Panc1 (cell line): Measurements from ENCODE around the gene TBC1D2B. TPM values are rescaled to one million over a fixed set of nuclear protein-coding genes. Genes with fewer than 3 reads are reported as not detected.

Source experiments
- ATAC-seq: fragments of 200-7000 bp; cut with Tn5 transposase; 2 replicates; pipeline ENCODE4 v1.9.1; 2020; ENCODE audit warnings: mild to moderate bottlenecking, moderate library complexity
- BruUV-seq: library from RNA; stranded (reverse); fragments of 400-500 nt; replicated peaks from 2 replicates; lab custom pipeline; 2021; lab: Mats Ljungman, UMichigan
- CTCF ChIA-PET: fragments of 300-600 bp; sonication (Branson Sonifier 250); formaldehyde crosslinking; loops from one replicate; lab custom pipeline; 2022; ENCODE audit warnings: antibody characterized with exemption; lab: Charles Lee
- POLR2A ChIA-PET: fragments of 300-600 bp; sonication (Branson Sonifier 250); formaldehyde crosslinking; loops from one replicate; lab custom pipeline; 2022; ENCODE audit warnings: antibody characterized with exemption; lab: Charles Lee
- DNase-seq: peaks from one replicate; pipeline ENCODE4 v3.0.0-alpha.2; 2010; ENCODE audit warnings: low read depth, low spot score
- H3K27ac ChIP-seq: 2 replicates; pipeline ENCODE4 v1.5.1; 2011; ENCODE audit warnings: mild to moderate bottlenecking, low read length, inconsistent platforms
- H3K27me3 ChIP-seq: fragments of 200-500 bp; sonication (Bioruptor generic); 2 replicates; pipeline ENCODE4 v1.6.0; 2014; ENCODE audit warnings: low read length, inconsistent platforms; ENCODE audit not compliant: control insufficient read depth, insufficient read depth
- H3K36me3 ChIP-seq: fragments of 200-500 bp; sonication (Bioruptor generic); 2 replicates; pipeline ENCODE4 v1.5.1; 2014; ENCODE audit warnings: inconsistent platforms, mild to moderate bottlenecking, low read length, moderate library complexity; ENCODE audit not compliant: control insufficient read depth, insufficient read depth
- H3K4me1 ChIP-seq: 2 replicates; pipeline ENCODE4 v1.5.1; 2011; ENCODE audit warnings: inconsistent platforms, mild to moderate bottlenecking, low read length, moderate library complexity; ENCODE audit not compliant: control insufficient read depth, insufficient read depth
- H3K4me3 ChIP-seq, 2 experiments: 2 replicates each; pipeline ENCODE4 v1.5.1; 2011 to 2012; ENCODE audit warnings: low read depth in 2 of 2, low read length in 2 of 2, mild to moderate bottlenecking in 2 of 2, inconsistent platforms in 1 of 2, moderate library complexity in 1 of 2
- H3K9me3 ChIP-seq: fragments of 200-500 bp; sonication (Bioruptor generic); 2 replicates; pipeline ENCODE4 v1.5.1; 2014; ENCODE audit warnings: low read depth, mild to moderate bottlenecking, inconsistent platforms, low read length, moderate library complexity; ENCODE audit not compliant: control insufficient read depth, insufficient read depth
- POLR2AphosphoS5 ChIP-seq: IDR thresholded peaks from 2 replicates; pipeline ENCODE4 v1.6.1; 2012; ENCODE audit warnings: mild to moderate bottlenecking, low read depth, low read length, moderate library complexity
- SIN3A ChIP-seq: IDR thresholded peaks from 2 replicates; pipeline ENCODE4 v1.6.1; 2012; ENCODE audit warnings: low read depth, mild to moderate bottlenecking, low read length, moderate library complexity, borderline replicate concordance; ENCODE audit not compliant: insufficient read depth
- TCF7L2 ChIP-seq: IDR thresholded peaks from 2 replicates; pipeline ENCODE4 v1.6.1; 2011; ENCODE audit warnings: mild to moderate bottlenecking, low read depth, low read length, inconsistent platforms
- in situ Hi-C: cut with HindIII; loops from 2 replicates; pipeline ENCODE4 v1.10.0; 2016; ENCODE audit warnings: low sequenced_read_pairs, low pct_unique_long_range_greater_than_20kb
- intact Hi-C: fragments of 100-400 bp; cut with micrococcal nuclease; formaldehyde crosslinking; loops from one replicate; pipeline ENCODE4 v1.10.0; 2022; ENCODE audit not compliant: unreplicated experiment
- total RNA-seq: library from RNA; stranded (reverse); gene quantifications from one replicate; pipeline ENCODE4 v1.2.1, GENCODE V29; 2021; ENCODE audit not compliant: unreplicated experiment
- TF ChIP-seq, protein P1 (sequence below): fragments of 450-650 bp; IDR thresholded peaks from 2 replicates; pipeline ENCODE4 v1.5.1; 2017; ENCODE audit warnings: mild to moderate bottlenecking
- TF ChIP-seq, protein P2 (sequence below), 2 experiments: IDR thresholded peaks; 2 replicates each; pipeline ENCODE4 v1.6.1; 2011 to 2012; ENCODE audit warnings: low read depth in 2 of 2, control low read depth in 1 of 2, low read length in 1 of 2, mild to moderate bottlenecking in 1 of 2, moderate library complexity in 1 of 2; ENCODE audit not compliant: insufficient read depth in 1 of 2

TBC1D2B gene
- total RNA-seq, 1 experiment from 2014 or later = 59.3 TPM

DNA sequence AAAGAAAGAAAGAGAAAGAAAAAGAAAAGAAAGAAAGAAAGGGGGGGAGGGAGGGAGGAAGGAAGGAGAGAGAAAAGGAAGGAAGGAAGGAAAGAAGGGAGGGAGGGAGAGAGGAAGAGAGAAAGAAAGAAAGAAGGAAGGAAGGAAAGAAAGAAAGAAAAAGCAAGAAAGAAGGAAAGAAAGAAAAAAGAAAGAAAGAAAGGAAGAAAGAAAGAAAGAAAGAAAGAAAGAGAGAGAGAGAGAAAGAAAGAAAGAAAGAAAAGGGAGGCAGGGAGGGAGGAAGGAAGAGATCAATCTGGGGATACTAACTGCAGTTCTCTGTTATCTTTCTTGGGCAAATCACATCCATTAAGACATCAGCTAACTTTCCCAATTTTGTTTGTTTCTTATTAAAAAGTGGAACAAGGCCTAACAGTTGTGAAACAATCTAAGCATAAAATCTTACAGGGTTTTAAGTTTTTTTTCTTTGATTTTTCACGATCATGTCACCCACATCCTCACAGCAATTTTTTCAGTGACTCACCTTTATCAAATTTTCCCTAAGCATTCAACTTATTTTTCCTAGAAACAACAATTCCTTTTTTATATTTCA is 36.8 kb downstream of the TBC1D2B start:
- DNase-seq (no peak), ATAC-seq (no peak)
- ChIA-PET CTCF (no interaction called here), POLR2A (no interaction called here)
- BruUV-seq = no TSS peak
- TF ChIP-seq SIN3A (no peak), TCF7L2 (no peak), POLR2AphosphoS5 (no peak)
- TF ChIP-seq, protein P1, sequence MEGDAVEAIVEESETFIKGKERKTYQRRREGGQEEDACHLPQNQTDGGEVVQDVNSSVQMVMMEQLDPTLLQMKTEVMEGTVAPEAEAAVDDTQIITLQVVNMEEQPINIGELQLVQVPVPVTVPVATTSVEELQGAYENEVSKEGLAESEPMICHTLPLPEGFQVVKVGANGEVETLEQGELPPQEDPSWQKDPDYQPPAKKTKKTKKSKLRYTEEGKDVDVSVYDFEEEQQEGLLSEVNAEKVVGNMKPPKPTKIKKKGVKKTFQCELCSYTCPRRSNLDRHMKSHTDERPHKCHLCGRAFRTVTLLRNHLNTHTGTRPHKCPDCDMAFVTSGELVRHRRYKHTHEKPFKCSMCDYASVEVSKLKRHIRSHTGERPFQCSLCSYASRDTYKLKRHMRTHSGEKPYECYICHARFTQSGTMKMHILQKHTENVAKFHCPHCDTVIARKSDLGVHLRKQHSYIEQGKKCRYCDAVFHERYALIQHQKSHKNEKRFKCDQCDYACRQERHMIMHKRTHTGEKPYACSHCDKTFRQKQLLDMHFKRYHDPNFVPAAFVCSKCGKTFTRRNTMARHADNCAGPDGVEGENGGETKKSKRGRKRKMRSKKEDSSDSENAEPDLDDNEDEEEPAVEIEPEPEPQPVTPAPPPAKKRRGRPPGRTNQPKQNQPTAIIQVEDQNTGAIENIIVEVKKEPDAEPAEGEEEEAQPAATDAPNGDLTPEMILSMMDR = no peak
- TF ChIP-seq, protein P2, sequence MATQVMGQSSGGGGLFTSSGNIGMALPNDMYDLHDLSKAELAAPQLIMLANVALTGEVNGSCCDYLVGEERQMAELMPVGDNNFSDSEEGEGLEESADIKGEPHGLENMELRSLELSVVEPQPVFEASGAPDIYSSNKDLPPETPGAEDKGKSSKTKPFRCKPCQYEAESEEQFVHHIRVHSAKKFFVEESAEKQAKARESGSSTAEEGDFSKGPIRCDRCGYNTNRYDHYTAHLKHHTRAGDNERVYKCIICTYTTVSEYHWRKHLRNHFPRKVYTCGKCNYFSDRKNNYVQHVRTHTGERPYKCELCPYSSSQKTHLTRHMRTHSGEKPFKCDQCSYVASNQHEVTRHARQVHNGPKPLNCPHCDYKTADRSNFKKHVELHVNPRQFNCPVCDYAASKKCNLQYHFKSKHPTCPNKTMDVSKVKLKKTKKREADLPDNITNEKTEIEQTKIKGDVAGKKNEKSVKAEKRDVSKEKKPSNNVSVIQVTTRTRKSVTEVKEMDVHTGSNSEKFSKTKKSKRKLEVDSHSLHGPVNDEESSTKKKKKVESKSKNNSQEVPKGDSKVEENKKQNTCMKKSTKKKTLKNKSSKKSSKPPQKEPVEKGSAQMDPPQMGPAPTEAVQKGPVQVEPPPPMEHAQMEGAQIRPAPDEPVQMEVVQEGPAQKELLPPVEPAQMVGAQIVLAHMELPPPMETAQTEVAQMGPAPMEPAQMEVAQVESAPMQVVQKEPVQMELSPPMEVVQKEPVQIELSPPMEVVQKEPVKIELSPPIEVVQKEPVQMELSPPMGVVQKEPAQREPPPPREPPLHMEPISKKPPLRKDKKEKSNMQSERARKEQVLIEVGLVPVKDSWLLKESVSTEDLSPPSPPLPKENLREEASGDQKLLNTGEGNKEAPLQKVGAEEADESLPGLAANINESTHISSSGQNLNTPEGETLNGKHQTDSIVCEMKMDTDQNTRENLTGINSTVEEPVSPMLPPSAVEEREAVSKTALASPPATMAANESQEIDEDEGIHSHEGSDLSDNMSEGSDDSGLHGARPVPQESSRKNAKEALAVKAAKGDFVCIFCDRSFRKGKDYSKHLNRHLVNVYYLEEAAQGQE (IDR thresholded peaks at IDR 0.05; ENCODE audit: insufficient read depth in 1 of 2, low read depth in 2 of 2, low read length in 1 of 2) = no peak
- no peak overlapping the region for H3K4me3 ChIP-seq
- no peak overlapping the region for H3K27ac ChIP-seq
- intact Hi-C loops (no loop called here), in situ Hi-C loops (no loop called here)
- no peaks in the 10 kb centered on the region for H3K9me3 ChIP-seq
- H3K4me1 ChIP-seq = peaks cover 13% of the 10 kb centered on the region
- peaks cover 3% of the 10 kb centered on the region for H3K36me3 ChIP-seq
- H3K27me3 ChIP-seq = no peaks in the 10 kb centered on the region

DNA sequence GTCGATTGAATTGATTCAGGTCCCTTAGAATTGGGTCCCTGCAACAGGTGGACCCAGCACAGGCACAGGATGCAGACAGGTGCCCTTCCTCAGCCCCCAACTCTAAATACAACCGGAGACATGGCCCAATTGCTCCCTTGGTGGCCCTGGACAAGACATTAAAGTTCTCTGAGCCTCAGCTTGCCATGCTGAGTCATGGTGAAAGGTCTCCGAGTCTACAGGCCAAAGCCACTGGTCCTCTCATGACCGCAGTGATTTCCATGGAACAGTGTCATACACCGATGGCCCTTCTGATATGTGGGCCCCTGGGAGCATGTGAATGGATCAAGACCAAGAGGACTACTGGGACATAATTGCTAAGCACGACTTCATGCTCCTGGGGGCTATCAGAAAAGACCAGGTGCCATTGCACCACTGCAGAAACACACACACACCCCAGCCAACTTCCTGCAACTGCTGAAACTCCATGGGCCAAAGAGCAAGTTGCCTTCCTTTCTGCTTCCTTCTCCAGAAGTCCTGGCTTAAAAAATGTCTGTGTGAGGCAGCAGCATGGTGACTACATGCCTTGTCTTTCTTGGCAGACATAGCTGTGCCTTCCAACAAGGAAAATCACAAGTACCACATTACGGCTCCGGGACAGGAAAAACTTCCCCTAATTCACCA is 38.8 kb downstream of the TBC1D2B start:
- Histone ChIP-seq H3K27ac (no peak overlapping the region; the same call in 1 of the 2 replicates), H3K4me3 (no peak overlapping the region), H3K36me3 (peaks cover 4% of the 10 kb centered on the region), H3K9me3 (no peaks in the 10 kb centered on the region), H3K27me3 (no peaks in the 10 kb centered on the region), H3K4me1 (peaks cover 24% of the 10 kb centered on the region)
- no peak for TF ChIP-seq SIN3A
- TF ChIP-seq TCF7L2 = no peak
- intact Hi-C loops (no loop called here), in situ Hi-C loops (no loop called here)
- ATAC-seq (no peak), DNase-seq (no peak)
- POLR2A ChIA-PET = no interaction called here
- no TSS peak for BruUV-seq
- CTCF ChIA-PET = no interaction called here

DNA sequence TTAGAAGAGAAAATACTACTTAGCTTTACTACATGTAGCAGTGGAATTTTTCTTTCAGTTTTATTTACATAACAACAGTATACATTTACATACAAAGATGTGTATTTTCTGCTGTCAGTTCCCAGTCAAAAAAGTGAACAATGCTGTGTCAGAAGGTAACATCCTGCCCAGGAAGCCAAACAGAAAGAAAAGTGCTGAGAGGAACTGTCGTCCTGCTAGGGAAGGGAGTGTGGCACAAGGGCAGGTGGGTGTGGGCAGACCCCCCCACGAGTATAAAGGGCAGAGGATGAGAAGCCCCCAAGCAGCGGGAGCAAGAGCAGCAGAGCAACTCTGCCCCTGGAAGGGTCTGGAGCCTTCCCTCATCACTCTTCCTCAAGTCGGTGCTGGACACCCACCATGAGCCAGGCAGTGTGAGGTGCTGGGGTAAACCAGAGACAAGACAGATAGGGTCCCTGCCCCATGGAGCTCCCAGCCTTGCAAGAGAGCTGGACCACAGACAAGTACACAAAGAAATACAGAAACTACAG is 39.7 kb downstream of the TBC1D2B start:
- ATAC-seq (no peak), DNase-seq (no peak)
- BruUV-seq = no TSS peak
- TF ChIP-seq TCF7L2 = no peak
- TF ChIP-seq POLR2AphosphoS5 = no peak
- TF ChIP-seq, protein P1 = no peak
- no peak for TF ChIP-seq SIN3A
- TF ChIP-seq, protein P2 (IDR thresholded peaks at IDR 0.05; ENCODE audit: insufficient read depth in 1 of 2, low read depth in 2 of 2, low read length in 1 of 2) = no peak
- intact Hi-C loops = no loop called here
- Histone ChIP-seq H3K4me3 (no peak overlapping the region), H3K27ac (peak overlapping the region; percentile 20; the same call in 1 of the 2 replicates), H3K9me3 (no peaks in the 10 kb centered on the region), H3K27me3 (no peaks in the 10 kb centered on the region), H3K36me3 (peaks cover 5% of the 10 kb centered on the region), H3K4me1 (peaks cover 26% of the 10 kb centered on the region)
- in situ Hi-C loops = no loop called here
- ChIA-PET CTCF (no interaction called here), POLR2A (no interaction called here)
